ENCODE data around the gene SLC44A3.
"Not testable (repeated sequence)": the region's sequence is repeated elsewhere in the genome, so short reads cannot be mapped to it uniquely, and the experiment has no call there.

SLC44A3 gene

GRCh38 chr1:94935476-94935875 lies 115.3 kb downstream of the SLC44A3 start:
- DNase-seq (ENCODE audit: low spot score) = no peak

GRCh38 chr1:94936861-94937620 lies 116.9 kb downstream of the SLC44A3 start:
- no peak for DNase-seq (ENCODE audit: low spot score)

- no peak for DNase-seq (ENCODE audit: low spot score)
Observed at GRCh38 chr1:94937820-94938219, 117.7 kb downstream of the SLC44A3 start.

GRCh38 chr1:94940738-94941137 lies 120.6 kb downstream of the SLC44A3 start:
- DNase-seq (ENCODE audit: low spot score) = no peak

GRCh38 chr1:94941480-94941879 lies 121.3 kb downstream of the SLC44A3 start:
- DNase-seq (ENCODE audit: low spot score) = not testable (repeated sequence)

GRCh38 chr1:94942171-94943128 lies 122.3 kb downstream of the SLC44A3 start:
- no peak for DNase-seq (ENCODE audit: low spot score)
